DND-41 (cell line): ENCODE data around the gene CDA.

Experiments used
- ATAC-seq: fragments of 200-7000 bp; cut with Tn5 transposase; 3 replicates; pipeline ENCODE4 v1.9.1; 2021; ENCODE audit warnings: low read depth; ENCODE audit not compliant: insufficient read depth
- DNase-seq: peaks from one replicate; pipeline ENCODE4 v3.0.0-alpha.2; 2020
- H2AFZ ChIP-seq: 2 replicates; pipeline ENCODE4 v1.6.0; 2012; ENCODE audit warnings: low read depth, low read length
- H3K27ac ChIP-seq: 2 replicates; pipeline ENCODE4 v1.5.1; 2012; ENCODE audit warnings: low read length, inconsistent platforms
- H3K27me3 ChIP-seq: fragments of 200-600 bp; sonication (generic); 2 replicates; pipeline ENCODE4 v1.6.0; 2012; ENCODE audit warnings: low read length, mild to moderate bottlenecking, inconsistent platforms; ENCODE audit not compliant: insufficient read depth, poor library complexity
- H3K36me3 ChIP-seq: 2 replicates; pipeline ENCODE4 v1.5.1; 2012; ENCODE audit warnings: low read length, inconsistent platforms; ENCODE audit not compliant: insufficient read depth
- H3K4me1 ChIP-seq: 2 replicates; pipeline ENCODE4 v1.5.1; 2012; ENCODE audit warnings: mild to moderate bottlenecking, low read length; ENCODE audit not compliant: insufficient read depth
- H3K4me2 ChIP-seq: 2 replicates; pipeline ENCODE4 v1.6.0; 2012; ENCODE audit warnings: mild to moderate bottlenecking, moderate library complexity, low read length, inconsistent platforms; ENCODE audit not compliant: insufficient read depth
- H3K4me3 ChIP-seq, 2 experiments: fragments of 200-600 bp in 1 of 2; shearing (Covaris generic) in 1 of 2; 2 replicates each; pipeline ENCODE4 v1.5.1; 2012 to 2016; ENCODE audit warnings: inconsistent platforms in 2 of 2, low read length in 2 of 2, mild to moderate bottlenecking in 2 of 2, low read depth in 1 of 2, moderate library complexity in 1 of 2
- H3K79me2 ChIP-seq: 2 replicates; pipeline ENCODE4 v1.6.0; 2012; ENCODE audit warnings: low read length, inconsistent platforms; ENCODE audit not compliant: insufficient read depth
- H3K9ac ChIP-seq: 2 replicates; pipeline ENCODE4 v1.6.0; 2012; ENCODE audit warnings: low read depth, mild to moderate bottlenecking, inconsistent platforms, low read length, moderate library complexity
- H3K9me3 ChIP-seq: 2 replicates; pipeline ENCODE4 v1.5.1; 2012; ENCODE audit warnings: low read length, moderate library complexity, mild to moderate bottlenecking, inconsistent platforms; ENCODE audit not compliant: insufficient read depth, severe bottlenecking
- H4K20me1 ChIP-seq: 2 replicates; pipeline ENCODE4 v1.6.0; 2012; ENCODE audit warnings: low read length; ENCODE audit not compliant: insufficient read depth
- CTCF ChIP-seq: IDR thresholded peaks from 2 replicates; pipeline ENCODE4 v1.5.1; 2012; ENCODE audit warnings: borderline replicate concordance, low read length, moderate library complexity, mild to moderate bottlenecking; ENCODE audit not compliant: poor library complexity, severe bottlenecking; ENCODE audit errors: extremely low read depth
- EZH2 ChIP-seq: IDR thresholded peaks from 3 replicates; pipeline ENCODE4 v1.6.1; 2012; ENCODE audit warnings: borderline replicate concordance, low read depth, mild to moderate bottlenecking, moderate library complexity, low read length, inconsistent platforms; ENCODE audit not compliant: severe bottlenecking

Gene CDA

GRCh38 chr1:20593756-20594155, 4.9 kb downstream of the CDA start:
- Histone ChIP-seq H3K27me3 (peaks cover 11% of the 10 kb centered on the region), H3K4me2 (no peak overlapping the region), H3K9ac (no peak overlapping the region), H3K9me3 (no peaks in the 10 kb centered on the region), H3K79me2 (no peaks in the 10 kb centered on the region), H3K4me3 (no peak overlapping the region), H2AFZ (no peak overlapping the region), H3K4me1 (no peaks in the 10 kb centered on the region), H4K20me1 (no peaks in the 10 kb centered on the region), H3K27ac (no peak overlapping the region), H3K36me3 (no peaks in the 10 kb centered on the region)
- no peak for DNase-seq
- no peak for TF ChIP-seq EZH2
- no peak for TF ChIP-seq CTCF
- ATAC-seq: no peak

GRCh38 chr1:20594746-20595145, 5.8 kb downstream of the CDA start:
- H3K9ac ChIP-seq: no peak overlapping the region
- no peak overlapping the region for H3K4me2 ChIP-seq
- ATAC-seq: no peak
- no peaks in the 10 kb centered on the region for H3K4me1 ChIP-seq
- no peaks in the 10 kb centered on the region for H3K79me2 ChIP-seq
- no peaks in the 10 kb centered on the region for H4K20me1 ChIP-seq
- H3K9me3 ChIP-seq: no peaks in the 10 kb centered on the region
- no peak overlapping the region for H3K4me3 ChIP-seq
- TF ChIP-seq CTCF: no peak
- no peak for TF ChIP-seq EZH2
- no peaks in the 10 kb centered on the region for H3K36me3 ChIP-seq
- H3K27me3 ChIP-seq: peaks cover 7% of the 10 kb centered on the region
- no peak for DNase-seq
- H3K27ac ChIP-seq: no peak overlapping the region
- no peak overlapping the region for H2AFZ ChIP-seq

- H2AFZ ChIP-seq: no peak overlapping the region
- no peak for ATAC-seq
- no peak for TF ChIP-seq EZH2
- TF ChIP-seq CTCF: no peak
These were observed 7.2 kb downstream of the CDA start for GRCh38 chr1:20596106-20596505.

GRCh38 chr1:20597650-20598049, 8.8 kb downstream of the CDA start:
- H3K27ac ChIP-seq: no peak overlapping the region
- TF ChIP-seq CTCF: no peak
- no peak for TF ChIP-seq EZH2
- no peak overlapping the region for H3K9ac ChIP-seq
- no peaks in the 10 kb centered on the region for H3K9me3 ChIP-seq
- ATAC-seq: no peak
- H3K4me2 ChIP-seq: no peak overlapping the region
- H3K36me3 ChIP-seq: no peaks in the 10 kb centered on the region
- no peak overlapping the region for H3K4me3 ChIP-seq
- H2AFZ ChIP-seq: no peak overlapping the region
- H3K79me2 ChIP-seq: no peaks in the 10 kb centered on the region
- H3K4me1 ChIP-seq: no peaks in the 10 kb centered on the region
- no peaks in the 10 kb centered on the region for H4K20me1 ChIP-seq
- H3K27me3 ChIP-seq: no peaks in the 10 kb centered on the region
- no peak for DNase-seq

More at GRCh38 chr1:20596106-20596505, 7.2 kb downstream of the CDA start:
- no peaks in the 10 kb centered on the region for H3K9me3 ChIP-seq
- no peak overlapping the region for H3K4me3 ChIP-seq
- H3K9ac ChIP-seq: no peak overlapping the region
- no peaks in the 10 kb centered on the region for H3K79me2 ChIP-seq
- H3K4me2 ChIP-seq: no peak overlapping the region
- no peaks in the 10 kb centered on the region for H3K36me3 ChIP-seq
- H3K27ac ChIP-seq: no peak overlapping the region
- H3K4me1 ChIP-seq: no peaks in the 10 kb centered on the region
- no peaks in the 10 kb centered on the region for H3K27me3 ChIP-seq
- H4K20me1 ChIP-seq: no peaks in the 10 kb centered on the region
- no peak for DNase-seq
